HG03159 (cell line): Measurements from ENCODE around the gene TMC3.
"Not testable (repeated sequence)": the region's sequence is repeated elsewhere in the genome, so short reads cannot be mapped to it uniquely, and the experiment has no call there.

Experiments
- ATAC-seq: cut with Tn5 transposase; IDR thresholded peaks from one replicate; pipeline ENCODE4 v1.9.1; 2021; ENCODE audit warnings: mild to moderate bottlenecking, moderate library complexity; ENCODE audit not compliant: unreplicated experiment

Gene TMC3

GRCh38 chr15:81373775-81374395 is at the start of gene TMC3:
TMC3 (minus strand) TSS chr15:81374213; CDS start chr15:81374077, 136 bp downstream.
- ATAC-seq: no peak

- ATAC-seq: no peak
Measured at GRCh38 chr15:81421461-81421860, 47.4 kb upstream of the TMC3 start.

- ATAC-seq: no peak
Measured at GRCh38 chr15:81419332-81419943, 45.4 kb upstream of the TMC3 start.

GRCh38 chr15:81418891-81419290 is 44.9 kb upstream of the TMC3 start:
- ATAC-seq: no peak

- no peak for ATAC-seq
Measured at GRCh38 chr15:81418444-81418843, 44.4 kb upstream of the TMC3 start.

GRCh38 chr15:81414274-81414968 is 40.4 kb upstream of the TMC3 start:
- not testable (repeated sequence) for ATAC-seq

GRCh38 chr15:81413851-81414250 is 39.8 kb upstream of the TMC3 start:
- ATAC-seq: no peak

GRCh38 chr15:81411969-81412633 is 38.1 kb upstream of the TMC3 start:
- no peak for ATAC-seq

GRCh38 chr15:81411051-81411450 is 37.0 kb upstream of the TMC3 start:
- ATAC-seq: no peak

- no peak for ATAC-seq
Measured at GRCh38 chr15:81410318-81410753, 36.3 kb upstream of the TMC3 start.

- no peak for ATAC-seq
Measured at GRCh38 chr15:81407718-81408117, 33.7 kb upstream of the TMC3 start.

GRCh38 chr15:81407176-81407575 is 33.2 kb upstream of the TMC3 start:
- ATAC-seq: no peak

- ATAC-seq: no peak
Measured at GRCh38 chr15:81400640-81401236, 26.7 kb upstream of the TMC3 start.

GRCh38 chr15:81398910-81399551 is 25.0 kb upstream of the TMC3 start:
- ATAC-seq: no peak

GRCh38 chr15:81398456-81398855 is 24.4 kb upstream of the TMC3 start:
- no peak for ATAC-seq

GRCh38 chr15:81394603-81395002 is 20.6 kb upstream of the TMC3 start:
- ATAC-seq: no peak

GRCh38 chr15:81391657-81392056 is 17.6 kb upstream of the TMC3 start:
- ATAC-seq: no peak

- no peak for ATAC-seq
Measured at GRCh38 chr15:81388436-81388770, 14.4 kb upstream of the TMC3 start.

GRCh38 chr15:81387621-81388435 is 13.8 kb upstream of the TMC3 start:
- ATAC-seq: no peak

- no peak for ATAC-seq
Measured at GRCh38 chr15:81386947-81387346, 12.9 kb upstream of the TMC3 start.
